Measurements from ENCODE around the gene UROS. TPM values are rescaled to one million over a fixed set of nuclear protein-coding genes. Genes with fewer than 3 reads are reported as not detected.

UROS gene
- total RNA-seq, 6 experiments from 2014 or later: 84.9 to 102 (median 91.4) TPM

GRCh38 chr10:125775491-125776106 is 47.5 kb downstream of the UROS start, which contains the start of gene MMP21:
Gene MMP21, minus strand, starts transcription at chr10:125775821. Its CDS starts 0 bp downstream, at chr10:125775821.
- no peak within 1 kb of the TSS for H3K27ac Mint-ChIP-seq
- peaks cover 4% of the 10 kb centered on the region; the same call in 1 of the 2 replicates for H3K9me3 Mint-ChIP-seq
- no peaks in the 10 kb centered on the region for H3K36me3 Mint-ChIP-seq (ENCODE audit: low read depth)
- H3K27me3 Mint-ChIP-seq (ENCODE audit: insufficient read depth): peaks cover 2% of the 10 kb centered on the region; the same call in 1 of the 2 replicates
- TF ChIP-seq, protein P1, sequence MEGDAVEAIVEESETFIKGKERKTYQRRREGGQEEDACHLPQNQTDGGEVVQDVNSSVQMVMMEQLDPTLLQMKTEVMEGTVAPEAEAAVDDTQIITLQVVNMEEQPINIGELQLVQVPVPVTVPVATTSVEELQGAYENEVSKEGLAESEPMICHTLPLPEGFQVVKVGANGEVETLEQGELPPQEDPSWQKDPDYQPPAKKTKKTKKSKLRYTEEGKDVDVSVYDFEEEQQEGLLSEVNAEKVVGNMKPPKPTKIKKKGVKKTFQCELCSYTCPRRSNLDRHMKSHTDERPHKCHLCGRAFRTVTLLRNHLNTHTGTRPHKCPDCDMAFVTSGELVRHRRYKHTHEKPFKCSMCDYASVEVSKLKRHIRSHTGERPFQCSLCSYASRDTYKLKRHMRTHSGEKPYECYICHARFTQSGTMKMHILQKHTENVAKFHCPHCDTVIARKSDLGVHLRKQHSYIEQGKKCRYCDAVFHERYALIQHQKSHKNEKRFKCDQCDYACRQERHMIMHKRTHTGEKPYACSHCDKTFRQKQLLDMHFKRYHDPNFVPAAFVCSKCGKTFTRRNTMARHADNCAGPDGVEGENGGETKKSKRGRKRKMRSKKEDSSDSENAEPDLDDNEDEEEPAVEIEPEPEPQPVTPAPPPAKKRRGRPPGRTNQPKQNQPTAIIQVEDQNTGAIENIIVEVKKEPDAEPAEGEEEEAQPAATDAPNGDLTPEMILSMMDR (IDR thresholded peaks at IDR 0.05): no peak
- H3K4me3 Mint-ChIP-seq: no peak within 1 kb of the TSS
- peaks cover 18% of the 10 kb centered on the region for H3K4me1 Mint-ChIP-seq (ENCODE audit: low read depth)
- no peak for DNase-seq

- TF ChIP-seq, protein P1 (IDR thresholded peaks at IDR 0.05): no peak
- H3K4me3 Mint-ChIP-seq: no peak overlapping the region
Measured at GRCh38 chr10:125774581-125775191, 48.4 kb downstream of the UROS start.

GRCh38 chr10:125773687-125774543 is 49.1 kb downstream of the UROS start:
- H3K9me3 Mint-ChIP-seq: peaks cover 4% of the 10 kb centered on the region; the same call in 1 of the 2 replicates
- H3K36me3 Mint-ChIP-seq (ENCODE audit: low read depth): no peaks in the 10 kb centered on the region
- TF ChIP-seq, protein P1 (IDR thresholded peaks at IDR 0.05): no peak
- no peak for DNase-seq
- peaks cover 2% of the 10 kb centered on the region; the same call in 1 of the 2 replicates for H3K27me3 Mint-ChIP-seq (ENCODE audit: insufficient read depth)
- H3K27ac Mint-ChIP-seq: no peak overlapping the region
- peaks cover 13% of the 10 kb centered on the region for H3K4me1 Mint-ChIP-seq (ENCODE audit: low read depth)
- no peak overlapping the region for H3K4me3 Mint-ChIP-seq

More at GRCh38 chr10:125774581-125775191, 48.4 kb downstream of the UROS start:
- Mint-ChIP-seq H3K27me3 (ENCODE audit: insufficient read depth) (peaks cover 2% of the 10 kb centered on the region; the same call in 1 of the 2 replicates), H3K27ac (no peak overlapping the region), H3K4me1 (ENCODE audit: low read depth) (peaks cover 18% of the 10 kb centered on the region), H3K36me3 (ENCODE audit: low read depth) (no peaks in the 10 kb centered on the region), H3K9me3 (peaks cover 4% of the 10 kb centered on the region; the same call in 1 of the 2 replicates)
- DNase-seq: no peak

- no peaks in the 10 kb centered on the region for H3K36me3 Mint-ChIP-seq (ENCODE audit: low read depth)
- H3K9me3 Mint-ChIP-seq: peaks cover 4% of the 10 kb centered on the region; the same call in 1 of the 2 replicates
- TF ChIP-seq, protein P1 (IDR thresholded peaks at IDR 0.05): no peak
- H3K27me3 Mint-ChIP-seq (ENCODE audit: insufficient read depth): peaks cover 2% of the 10 kb centered on the region; the same call in 1 of the 2 replicates
- no peak for DNase-seq
- peaks cover 2% of the 10 kb centered on the region for H3K4me1 Mint-ChIP-seq (ENCODE audit: low read depth)
- no peak overlapping the region for H3K4me3 Mint-ChIP-seq
- H3K27ac Mint-ChIP-seq: no peak overlapping the region
Measured at GRCh38 chr10:125772864-125773180, 50.2 kb downstream of the UROS start.

GRCh38 chr10:125772112-125772863 is 50.8 kb downstream of the UROS start:
- Mint-ChIP-seq H3K27ac (no peak overlapping the region), H3K4me1 (ENCODE audit: low read depth) (no peaks in the 10 kb centered on the region), H3K9me3 (peaks cover 4% of the 10 kb centered on the region; the same call in 1 of the 2 replicates), H3K4me3 (no peak overlapping the region), H3K36me3 (ENCODE audit: low read depth) (peaks cover 4% of the 10 kb centered on the region; the same call in 1 of the 2 replicates), H3K27me3 (ENCODE audit: insufficient read depth) (peaks cover 2% of the 10 kb centered on the region; the same call in 1 of the 2 replicates)
- TF ChIP-seq, protein P1 (IDR thresholded peaks at IDR 0.05): no peak
- DNase-seq: no peak
